ENCODE data around the gene PLEKHF1. TPM values are rescaled to one million over a fixed set of nuclear protein-coding genes. Genes with fewer than 3 reads are reported as not detected.

Gene PLEKHF1
- total and polyA plus RNA-seq, 2 experiments from 2014 or later = 10.1 to 25.1 TPM

DNA sequence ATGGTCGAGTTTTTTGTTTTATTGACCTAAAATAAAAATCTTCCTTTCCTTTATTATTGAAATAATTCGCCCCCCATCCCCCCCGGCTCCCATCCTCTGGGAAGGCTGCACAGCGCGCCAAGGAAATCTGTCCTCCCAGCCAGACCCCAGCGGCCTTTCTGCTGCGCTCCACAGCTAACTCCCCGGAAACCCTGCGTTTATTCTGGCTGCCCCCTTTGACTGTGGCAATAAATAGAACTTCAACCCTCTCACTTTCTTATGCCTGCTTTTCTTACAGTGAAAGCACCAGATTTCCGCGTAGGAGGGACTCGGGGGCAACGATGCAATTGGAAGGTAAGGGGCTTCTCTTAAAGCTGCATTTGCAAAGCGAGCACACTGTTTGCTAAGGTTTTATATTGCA lies 59.5 kb downstream of the PLEKHF1 start:
- Mint-ChIP-seq H3K36me3 (ENCODE audit: low read depth) (no peaks in the 10 kb centered on the region), H3K4me3 (peak overlapping the region; percentile 72; the same call in 2 of the 3 replicates), H3K27ac (no peak overlapping the region), H3K4me1 (peaks cover 12% of the 10 kb centered on the region; the same call in 2 of the 3 replicates), H3K27me3 (ENCODE audit: insufficient read depth, low read depth, poor library complexity) (peaks cover 14% of the 10 kb centered on the region), H3K9me3 (no peaks in the 10 kb centered on the region)
- peak; percentile 51 for ATAC-seq
- peaks cover 8% of the 10 kb centered on the region; the same call in 1 of the 2 replicates for H3F3A ChIP-seq (replicated peaks; ENCODE audit: low read depth)
- TF ChIP-seq ZNF114 (CRISPR knock-in tag; IDR thresholded peaks at IDR 0.05) = no peak
- no peaks in the 10 kb centered on the region for H4K20me1 ChIP-seq (replicated peaks; ENCODE audit: insufficient read depth)
- peak overlapping the region; percentile 49 for H3K4me3 ChIP-seq
- no peak overlapping the region for H3K27ac ChIP-seq (ENCODE audit: low read depth)
- H3K36me3 ChIP-seq (ENCODE audit: insufficient read depth) = no peaks in the 10 kb centered on the region
- peak; percentile 43 for DNase-seq (ENCODE audit: low spot score)
- H3K9me2 ChIP-seq (ENCODE audit: insufficient read depth) = no peaks in the 10 kb centered on the region
- H3K4me1 ChIP-seq (ENCODE audit: insufficient read depth) = peaks cover 14% of the 10 kb centered on the region; the same call in 1 of the 2 replicates
- H2AFZ ChIP-seq = peak overlapping the region; percentile 89
- H3K79me2 ChIP-seq (replicated peaks; ENCODE audit: insufficient read depth) = no peaks in the 10 kb centered on the region
- no peaks in the 10 kb centered on the region; the same call in none of the 2 replicates for H3K27me3 ChIP-seq (ENCODE audit: insufficient read depth)
- peak overlapping the region; percentile 79 for H3K4me2 ChIP-seq

Other genes with a start within 250 kb of the PLEKHF1 start
- 0.54 and 1.8 TPM in 2 replicates for gene VSTM2B, start 139.5 kb upstream of the PLEKHF1 start, total RNA-seq (2014; rRNA removed; shearing (Covaris generic))
- 1.2 and 1.8 TPM in 2 replicates for gene VSTM2B, start 139.5 kb upstream of the PLEKHF1 start, polyA plus RNA-seq (2016; fragmentation: Nextera tagmentation; extraction: Ambion mirVana)
- gene POP4, start 59.2 kb upstream of the PLEKHF1 start, total RNA-seq (2014; rRNA removed; shearing (Covaris generic)) = 35.5 and 37.2 TPM in 2 replicates
- gene POP4, start 59.2 kb upstream of the PLEKHF1 start, polyA plus RNA-seq (2016; fragmentation: Nextera tagmentation; extraction: Ambion mirVana) = 58.3 and 62.0 TPM in 2 replicates
- 13.0 and 17.2 TPM in 2 replicates for gene C19orf12, start 49.8 kb downstream of the PLEKHF1 start, total RNA-seq (2014; rRNA removed; shearing (Covaris generic))
- gene C19orf12, start 49.8 kb downstream of the PLEKHF1 start, polyA plus RNA-seq (2016; fragmentation: Nextera tagmentation; extraction: Ambion mirVana) = 8.4 and 11.4 TPM in 2 replicates
- gene CCNE1, start 146.5 kb downstream of the PLEKHF1 start, total RNA-seq (2014; rRNA removed; shearing (Covaris generic)) = 38.3 and 52.8 TPM in 2 replicates
- gene CCNE1, start 146.5 kb downstream of the PLEKHF1 start, polyA plus RNA-seq (2016; fragmentation: Nextera tagmentation; extraction: Ambion mirVana) = 26.1 and 31.3 TPM in 2 replicates

Measured in GM23338 (cell line).